Measurements from ENCODE around the gene OR5K1. TPM values are rescaled to one million over a fixed set of nuclear protein-coding genes. Genes with fewer than 3 reads are reported as not detected.

Gene OR5K1
- total and polyA plus RNA-seq, 2 donors (not counting 3 experiments of a cell fraction or from before 2014, with no cell fraction given), result not detected

- TF ChIP-seq JUN (IDR thresholded peaks at IDR 0.05; ENCODE audit: borderline replicate concordance, insufficient read depth, insufficient read length, low read depth) (no peak), MYC (IDR thresholded peaks at IDR 0.05; ENCODE audit: low read depth, low read length) (no peak), POLR2A (IDR thresholded peaks at IDR 0.05; ENCODE audit: low read depth, low read length) (no peak), EZH2 (IDR thresholded peaks at IDR 0.05; ENCODE audit: borderline replicate concordance, low read depth, low read length, severe bottlenecking) (no peak), POLR2AphosphoS5 (IDR thresholded peaks at IDR 0.05; ENCODE audit: insufficient read depth, low read depth, low read length) (no peak), GATA2 (IDR thresholded peaks at IDR 0.05; ENCODE audit: insufficient read depth, insufficient read length, low read depth, low read length) (no peak), FOS (IDR thresholded peaks at IDR 0.05; ENCODE audit: borderline replicate concordance, insufficient read depth, low read length) (no peak)
- TF ChIP-seq, protein P1, sequence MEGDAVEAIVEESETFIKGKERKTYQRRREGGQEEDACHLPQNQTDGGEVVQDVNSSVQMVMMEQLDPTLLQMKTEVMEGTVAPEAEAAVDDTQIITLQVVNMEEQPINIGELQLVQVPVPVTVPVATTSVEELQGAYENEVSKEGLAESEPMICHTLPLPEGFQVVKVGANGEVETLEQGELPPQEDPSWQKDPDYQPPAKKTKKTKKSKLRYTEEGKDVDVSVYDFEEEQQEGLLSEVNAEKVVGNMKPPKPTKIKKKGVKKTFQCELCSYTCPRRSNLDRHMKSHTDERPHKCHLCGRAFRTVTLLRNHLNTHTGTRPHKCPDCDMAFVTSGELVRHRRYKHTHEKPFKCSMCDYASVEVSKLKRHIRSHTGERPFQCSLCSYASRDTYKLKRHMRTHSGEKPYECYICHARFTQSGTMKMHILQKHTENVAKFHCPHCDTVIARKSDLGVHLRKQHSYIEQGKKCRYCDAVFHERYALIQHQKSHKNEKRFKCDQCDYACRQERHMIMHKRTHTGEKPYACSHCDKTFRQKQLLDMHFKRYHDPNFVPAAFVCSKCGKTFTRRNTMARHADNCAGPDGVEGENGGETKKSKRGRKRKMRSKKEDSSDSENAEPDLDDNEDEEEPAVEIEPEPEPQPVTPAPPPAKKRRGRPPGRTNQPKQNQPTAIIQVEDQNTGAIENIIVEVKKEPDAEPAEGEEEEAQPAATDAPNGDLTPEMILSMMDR (IDR thresholded peaks at IDR 0.05; ENCODE audit: extremely low read depth in 1 of 2, insufficient read depth in 1 of 2, low read depth in 1 of 2, low read length in 2 of 2), result no peak
- TF ChIP-seq, protein P2, sequence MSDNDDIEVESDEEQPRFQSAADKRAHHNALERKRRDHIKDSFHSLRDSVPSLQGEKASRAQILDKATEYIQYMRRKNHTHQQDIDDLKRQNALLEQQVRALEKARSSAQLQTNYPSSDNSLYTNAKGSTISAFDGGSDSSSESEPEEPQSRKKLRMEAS (IDR thresholded peaks at IDR 0.05; ENCODE audit: insufficient read depth, insufficient read length), result no peak
- BruUV-seq (replicated peaks), result no TSS peak
- H3K36me3 ChIP-seq (ENCODE audit: control insufficient read depth in 2 of 2, extremely low read depth in 1 of 2, insufficient read depth in 2 of 2, low read length in 2 of 2), result no peaks in the 10 kb centered on the region
- FAIRE-seq (no peak), DNase-seq (ENCODE audit: low read depth, low spot score) (no peak)
- ChIA-PET POLR2A (no interaction called here), CTCF (no interaction called here)
- no peaks in the 10 kb centered on the region for H4K20me1 ChIP-seq (replicated peaks; ENCODE audit: control insufficient read depth, extremely low read depth, insufficient read depth, low read length)
- dilution Hi-C loops (cut with MboI; ENCODE audit: extremely low pct_ligation_motif_present, low sequenced_read_pairs), result no loop called here
- no peak overlapping the region for H3K27ac ChIP-seq (ENCODE audit: insufficient read depth, low read depth, low read length)
- H3K4me1 ChIP-seq (ENCODE audit: control insufficient read depth, extremely low read depth, insufficient read depth, low read length), result no peaks in the 10 kb centered on the region
- no peak overlapping the region for H3K9ac ChIP-seq (replicated peaks; ENCODE audit: extremely low read depth, insufficient read depth, low read length)
- peaks cover 0 to 5% of the 10 kb centered on the region in 2 experiments for H3K27me3 ChIP-seq (ENCODE audit: control insufficient read depth in 2 of 2, insufficient read depth in 2 of 2, low read length in 2 of 2)
- H3K9me1 ChIP-seq (replicated peaks; ENCODE audit: control insufficient read depth, extremely low read depth, insufficient read depth, low read length), result no peaks in the 10 kb centered on the region
- no peak overlapping the region for H3K4me2 ChIP-seq (ENCODE audit: insufficient read depth, low read length)
- H3K79me2 ChIP-seq (ENCODE audit: control insufficient read depth, insufficient read depth, low read length), result no peaks in the 10 kb centered on the region
- H3K4me3 ChIP-seq (replicated peaks in 1 of 3; ENCODE audit: insufficient read depth in 1 of 3, low read depth in 1 of 3, low read length in 3 of 3), result no peak overlapping the region
- H2AFZ ChIP-seq (ENCODE audit: low read depth, low read length), result no peak overlapping the region
- H3K9me3 ChIP-seq (replicated peaks; ENCODE audit: control insufficient read depth, insufficient read depth, low read length), result no peaks in the 10 kb centered on the region
- intact Hi-C loops (cut with micrococcal nuclease), result no loop called here
Observed at GRCh38 chr3:98440283-98440682, 22.7 kb upstream of the OR5K1 start.

All from endothelial cell of umbilical vein (primary cell).